Activated T-cell treated with anti-CD3 and anti-CD28 coated beads for 48 hours (primary cell): Measurements from ENCODE around the gene BZW2.
A peak's percentile ranks its signal among the peaks of the same experiment; 100 is the strongest.

Source experiments
- DNase-seq: peaks from one replicate; pipeline ENCODE4 v3.0.0-alpha.2; 2020; ENCODE audit warnings: low read depth

BZW2 gene

GRCh38 chr7:16645593-16646471 lies at the start of gene BZW2, which contains the start of gene ANKMY2:
Gene BZW2 (plus strand): TSS chr7:16646181. CDS start chr7:16665444, 19,263 bp downstream.
Gene ANKMY2 (minus strand): TSS chr7:16645754. CDS start chr7:16645573, 181 bp downstream.
- DNase-seq = peak; percentile 90

- no peak for DNase-seq
Observed at GRCh38 chr7:16598015-16598414, 48.0 kb upstream of the BZW2 start.

GRCh38 chr7:16599860-16600259 lies 46.1 kb upstream of the BZW2 start:
- no peak for DNase-seq

GRCh38 chr7:16603633-16604032 lies 42.3 kb upstream of the BZW2 start:
- DNase-seq = no peak

- no peak for DNase-seq
Observed at GRCh38 chr7:16604054-16604453, 41.9 kb upstream of the BZW2 start.

GRCh38 chr7:16606704-16607103 lies 39.3 kb upstream of the BZW2 start:
- no peak for DNase-seq

- no peak for DNase-seq
Observed at GRCh38 chr7:16609842-16610450, 36.0 kb upstream of the BZW2 start.

- DNase-seq = no peak
Observed at GRCh38 chr7:16611711-16612110, 34.3 kb upstream of the BZW2 start.

GRCh38 chr7:16615228-16615627 lies 30.8 kb upstream of the BZW2 start:
- DNase-seq = no peak

- DNase-seq = no peak
Observed at GRCh38 chr7:16616122-16616521, 29.9 kb upstream of the BZW2 start.

GRCh38 chr7:16616542-16616941 lies 29.4 kb upstream of the BZW2 start:
- DNase-seq = no peak

- DNase-seq = no peak
Observed at GRCh38 chr7:16619979-16620408, 26.0 kb upstream of the BZW2 start.

GRCh38 chr7:16626388-16626787 lies 19.6 kb upstream of the BZW2 start:
- DNase-seq = no peak

- DNase-seq = no peak
Observed at GRCh38 chr7:16627236-16627635, 18.7 kb upstream of the BZW2 start.

GRCh38 chr7:16630654-16631053 lies 15.3 kb upstream of the BZW2 start:
- DNase-seq = no peak

GRCh38 chr7:16634271-16634738 lies 11.7 kb upstream of the BZW2 start:
- no peak for DNase-seq

- DNase-seq = no peak
Observed at GRCh38 chr7:16636555-16637101, 9.4 kb upstream of the BZW2 start.

- DNase-seq = no peak
Observed at GRCh38 chr7:16637379-16637778, 8.6 kb upstream of the BZW2 start.

GRCh38 chr7:16638282-16639280 lies 7.4 kb upstream of the BZW2 start:
- DNase-seq = no peak

- no peak for DNase-seq
Observed at GRCh38 chr7:16644157-16644556, 1.8 kb upstream of the BZW2 start.
